Measurements from ENCODE around the gene FCGR3B.
A peak's percentile ranks its signal among the peaks of the same experiment; 100 is the strongest.
"Not testable (repeated sequence)": the region's sequence is repeated elsewhere in the genome, so short reads cannot be mapped to it uniquely, and the experiment has no call there.

The FCGR3B gene

GRCh38 chr1:161631076-161631475, at the start of gene FCGR3B:
TSS of gene FCGR3B (minus strand) at chr1:161631176. CDS start at chr1:161631094, 82 bp downstream.
- DNase-seq (ENCODE audit: low spot score): no peak

GRCh38 chr1:161678500-161678899, 47.5 kb upstream of the FCGR3B start:
- no peak for DNase-seq (ENCODE audit: low spot score)

- DNase-seq (ENCODE audit: low spot score): no peak
These were observed 46.1 kb upstream of the FCGR3B start for GRCh38 chr1:161676958-161677689.

GRCh38 chr1:161676441-161676840, 45.5 kb upstream of the FCGR3B start:
- DNase-seq (ENCODE audit: low spot score): no peak

- not testable (repeated sequence) for DNase-seq (ENCODE audit: low spot score)
These were observed 43.9 kb upstream of the FCGR3B start for GRCh38 chr1:161674908-161675307.

GRCh38 chr1:161674447-161674846, 43.5 kb upstream of the FCGR3B start:
- not testable (repeated sequence) for DNase-seq (ENCODE audit: low spot score)

- not testable (repeated sequence) for DNase-seq (ENCODE audit: low spot score)
These were observed 42.5 kb upstream of the FCGR3B start for GRCh38 chr1:161673437-161673836.

GRCh38 chr1:161671045-161672020, 40.4 kb upstream of the FCGR3B start:
- DNase-seq (ENCODE audit: low spot score): not testable (repeated sequence)

GRCh38 chr1:161664689-161665088, 33.7 kb upstream of the FCGR3B start:
- not testable (repeated sequence) for DNase-seq (ENCODE audit: low spot score)

GRCh38 chr1:161663569-161663968, 32.6 kb upstream of the FCGR3B start:
- DNase-seq (ENCODE audit: low spot score): not testable (repeated sequence)

- not testable (repeated sequence) for DNase-seq (ENCODE audit: low spot score)
These were observed 31.8 kb upstream of the FCGR3B start, which contains the start of gene FCGR2B for GRCh38 chr1:161662684-161663339. TSS of gene FCGR2B (plus strand) at chr1:161663143. CDS start at chr1:161663242, 99 bp downstream.

- not testable (repeated sequence) for DNase-seq (ENCODE audit: low spot score)
These were observed 30.8 kb upstream of the FCGR3B start for GRCh38 chr1:161661660-161662311.

- DNase-seq (ENCODE audit: low spot score): not testable (repeated sequence)
These were observed 27.5 kb upstream of the FCGR3B start for GRCh38 chr1:161658524-161658923.

GRCh38 chr1:161653971-161654370, 23.0 kb upstream of the FCGR3B start:
- DNase-seq (ENCODE audit: low spot score): not testable (repeated sequence)

GRCh38 chr1:161653541-161653940, 22.6 kb upstream of the FCGR3B start:
- DNase-seq (ENCODE audit: low spot score): not testable (repeated sequence)

- DNase-seq (ENCODE audit: low spot score): peak; percentile 38
These were observed 16.8 kb upstream of the FCGR3B start for GRCh38 chr1:161647507-161648360.

GRCh38 chr1:161644855-161645254, 13.9 kb upstream of the FCGR3B start:
- not testable (repeated sequence) for DNase-seq (ENCODE audit: low spot score)

- DNase-seq (ENCODE audit: low spot score): not testable (repeated sequence)
These were observed 12.7 kb upstream of the FCGR3B start for GRCh38 chr1:161643481-161644208.

- DNase-seq (ENCODE audit: low spot score): not testable (repeated sequence)
These were observed 11.7 kb upstream of the FCGR3B start for GRCh38 chr1:161642697-161643096.

GRCh38 chr1:161639203-161639602, 8.2 kb upstream of the FCGR3B start:
- DNase-seq (ENCODE audit: low spot score): not testable (repeated sequence)
